HG02798 (cell line): ENCODE results near the gene CEP97.
"Not testable (repeated sequence)": the region's sequence is repeated elsewhere in the genome, so short reads cannot be mapped to it uniquely, and the experiment has no call there.

Experiments used
- ATAC-seq: cut with Tn5 transposase; IDR thresholded peaks from one replicate; pipeline ENCODE4 v1.9.1; 2021; ENCODE audit warnings: mild to moderate bottlenecking; ENCODE audit not compliant: unreplicated experiment, poor library complexity

Gene CEP97

DNA sequence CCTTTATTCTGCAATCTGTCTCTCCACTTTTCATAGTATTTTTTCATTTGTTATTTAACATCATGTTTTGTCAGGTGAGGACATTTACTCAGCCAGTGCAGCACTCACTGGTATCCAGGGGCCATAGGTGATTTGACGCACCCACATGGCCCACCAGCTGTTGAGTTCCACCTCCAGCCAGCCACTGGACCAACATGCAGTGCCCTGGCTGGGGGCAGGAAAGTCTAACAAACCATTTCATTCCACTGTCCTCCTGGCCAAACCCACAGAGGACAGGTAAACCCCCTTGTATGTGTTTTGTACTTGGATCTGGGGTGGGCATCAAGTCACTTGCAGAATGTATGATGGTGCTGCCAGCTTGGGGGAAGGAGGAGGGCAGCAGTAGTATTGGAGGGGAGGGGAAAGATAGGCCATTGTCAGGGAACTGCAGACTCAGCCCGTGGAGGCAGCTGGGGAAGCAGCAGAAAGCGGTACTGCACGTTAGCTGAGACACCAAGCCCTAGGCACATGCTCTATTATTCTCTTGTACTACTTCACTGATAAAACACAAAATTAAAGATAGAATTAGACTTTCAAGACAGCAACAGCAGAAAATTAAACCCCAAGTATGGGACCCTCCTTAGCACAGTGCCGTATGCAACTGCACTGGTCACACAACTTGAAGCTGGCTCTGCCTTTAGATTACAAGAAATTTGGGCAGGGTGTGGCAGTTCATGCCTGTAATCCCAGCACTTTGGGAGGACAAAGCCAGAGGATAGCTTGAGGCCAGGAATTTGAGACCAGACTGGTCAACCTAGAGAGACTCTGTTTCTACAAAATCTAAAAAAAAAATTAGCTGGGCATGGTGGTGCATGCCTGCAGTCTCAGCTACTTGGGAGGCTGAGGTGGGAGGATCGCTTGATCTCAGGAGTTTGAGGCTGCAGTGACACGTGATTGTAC is 22.4 kb upstream of the CEP97 start:
- ATAC-seq: no peak

- no peak for ATAC-seq
These were observed 21.7 kb upstream of the CEP97 start for GRCh38 chr3:101702726-101703125.

DNA sequence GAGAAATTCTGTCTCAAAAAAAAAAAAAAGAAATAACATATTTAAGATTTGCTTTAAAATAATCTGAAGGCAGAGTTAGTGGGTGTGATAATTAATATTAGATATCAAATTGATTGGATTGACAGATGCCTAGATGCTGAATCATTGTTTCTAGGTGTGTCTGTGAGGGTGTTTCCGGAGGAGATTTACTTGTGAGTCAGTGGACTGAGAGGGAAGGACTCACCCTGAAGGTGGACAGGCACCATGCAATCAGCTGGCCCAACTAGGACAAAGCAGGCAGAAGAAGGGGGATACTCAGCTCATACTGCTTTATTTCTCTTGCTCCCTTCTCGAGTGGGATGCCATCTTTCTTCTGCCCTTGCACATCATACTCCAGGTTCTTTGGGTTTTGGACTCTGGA is 21.2 kb upstream of the CEP97 start:
- no peak for ATAC-seq

- not testable (repeated sequence) for ATAC-seq
These were observed 19.8 kb upstream of the CEP97 start for GRCh38 chr3:101704639-101705038.

GRCh38 chr3:101709126-101709525 is 15.3 kb upstream of the CEP97 start:
- no peak for ATAC-seq

GRCh38 chr3:101718455-101718854 is 6.0 kb upstream of the CEP97 start:
- ATAC-seq: no peak

- ATAC-seq: no peak
These were observed 4.7 kb upstream of the CEP97 start for GRCh38 chr3:101719604-101720185.

DNA sequence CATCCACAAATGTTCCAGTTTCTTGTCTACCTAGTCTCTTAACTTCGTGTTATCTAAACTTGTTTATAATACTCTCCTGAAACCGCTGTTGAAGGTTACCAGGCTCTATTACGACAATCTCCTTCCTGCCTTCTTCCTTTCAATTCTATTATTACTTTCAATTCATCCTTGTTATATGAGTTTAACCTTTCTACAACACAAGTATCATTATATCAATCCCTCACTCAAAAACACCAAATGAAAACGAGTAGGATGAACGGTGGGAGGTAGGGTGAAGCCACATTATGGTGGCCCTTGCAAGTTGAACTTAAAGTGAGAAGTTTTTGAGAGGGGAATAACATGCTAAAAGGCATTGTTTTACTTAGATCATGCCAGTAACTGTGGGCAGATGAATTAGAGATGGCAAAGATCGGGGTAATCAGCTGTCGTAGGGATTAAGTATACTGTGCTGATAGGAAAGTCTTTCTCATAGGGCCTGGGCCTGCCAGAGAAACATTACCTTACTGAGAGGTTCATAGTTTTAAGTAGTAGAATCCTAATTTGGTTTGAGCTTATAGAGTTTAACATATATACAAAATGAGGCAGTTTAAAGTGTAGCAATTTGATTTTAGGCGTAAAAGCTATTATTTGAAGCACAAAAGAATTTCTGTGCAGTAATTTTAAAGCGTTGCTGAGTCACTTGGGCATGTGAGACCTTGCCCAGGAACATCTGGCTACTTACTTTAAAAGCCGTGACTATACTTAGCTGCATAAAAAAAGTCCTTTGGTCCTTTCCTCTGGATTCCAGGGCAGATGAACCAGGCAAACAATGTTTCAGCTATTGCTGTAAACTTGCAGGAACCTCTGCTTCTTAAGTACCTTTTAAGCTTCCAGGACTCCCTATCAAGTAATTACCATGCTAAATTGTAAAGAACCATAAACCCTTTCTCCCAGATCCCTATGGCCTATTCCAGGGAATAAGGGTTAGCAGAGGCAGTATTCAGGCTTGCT is 3.3 kb upstream of the CEP97 start:
- ATAC-seq: no peak

DNA sequence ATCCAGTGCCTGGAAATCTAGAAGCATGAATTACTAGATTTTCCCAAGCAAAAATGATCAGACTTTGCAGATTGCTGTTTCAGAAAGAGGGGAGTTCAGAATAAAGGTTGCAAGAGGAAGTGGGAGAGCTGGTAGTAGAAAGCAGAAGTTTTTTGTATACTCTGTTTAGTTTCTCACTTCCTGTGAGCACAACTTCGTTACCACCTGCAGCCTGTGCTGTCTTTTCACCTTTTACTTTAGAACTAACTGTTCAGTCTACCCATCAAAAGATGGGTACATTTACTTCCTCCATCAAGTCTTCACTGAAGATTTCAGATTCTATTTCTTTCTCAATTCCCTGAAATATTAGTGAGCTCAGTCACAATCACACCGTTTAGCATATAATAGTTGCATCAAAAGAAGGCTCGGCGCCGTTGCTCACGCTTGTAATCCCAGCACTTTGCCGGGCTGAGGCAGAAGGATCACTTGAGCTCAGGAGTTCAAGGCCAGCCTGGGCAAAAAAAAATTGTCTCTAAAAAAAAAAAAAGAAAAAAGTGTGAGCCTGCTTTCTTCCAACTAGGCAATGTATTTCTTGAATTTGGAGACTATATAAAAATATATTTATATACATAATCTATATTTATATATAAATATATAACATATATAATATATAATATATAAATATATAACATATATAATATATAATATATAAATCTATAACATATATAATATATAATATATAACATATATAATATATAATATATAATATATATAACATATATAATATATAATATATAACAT is 1.8 kb upstream of the CEP97 start:
- peak; percentile 54 for ATAC-seq

DNA sequence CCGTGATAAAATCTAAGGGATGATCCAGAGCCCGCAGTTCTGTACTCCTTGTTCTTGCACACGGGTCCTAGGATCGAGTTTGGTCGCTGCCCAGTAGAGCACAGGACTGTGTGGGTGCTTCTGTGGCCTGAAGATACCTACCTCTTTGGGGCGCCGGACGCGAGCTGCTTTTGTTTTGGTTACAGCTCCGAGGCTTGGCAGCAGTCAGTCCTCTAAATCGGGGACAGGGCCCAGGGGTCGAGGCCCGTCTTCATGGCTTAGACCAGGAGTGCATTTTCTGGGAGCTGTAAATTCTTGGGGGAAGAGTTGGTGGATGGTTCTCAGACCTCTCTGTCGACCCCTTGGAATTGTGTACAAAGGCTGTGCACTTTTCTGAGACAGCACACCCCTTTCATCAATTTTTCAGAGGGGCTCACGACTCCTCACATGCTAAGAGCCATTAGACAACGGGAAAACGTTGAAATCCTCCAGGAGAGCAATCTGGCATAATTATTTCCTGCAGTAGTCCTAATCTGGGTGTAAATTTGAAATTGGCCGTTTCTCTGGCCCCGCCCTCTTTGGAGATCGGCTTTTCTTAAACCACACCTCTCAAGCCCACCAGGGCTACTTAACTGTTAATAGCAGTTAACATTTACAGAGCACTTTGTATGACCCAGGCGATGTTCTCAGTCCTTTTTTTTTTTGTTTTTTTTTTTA is 928 bp downstream of the CEP97 start:
- ATAC-seq: peak; percentile 17

- ATAC-seq: no peak
These were observed 1.5 kb downstream of the CEP97 start for GRCh38 chr3:101725890-101726275.

GRCh38 chr3:101729586-101729985 is 5.2 kb downstream of the CEP97 start:
- ATAC-seq: no peak

DNA sequence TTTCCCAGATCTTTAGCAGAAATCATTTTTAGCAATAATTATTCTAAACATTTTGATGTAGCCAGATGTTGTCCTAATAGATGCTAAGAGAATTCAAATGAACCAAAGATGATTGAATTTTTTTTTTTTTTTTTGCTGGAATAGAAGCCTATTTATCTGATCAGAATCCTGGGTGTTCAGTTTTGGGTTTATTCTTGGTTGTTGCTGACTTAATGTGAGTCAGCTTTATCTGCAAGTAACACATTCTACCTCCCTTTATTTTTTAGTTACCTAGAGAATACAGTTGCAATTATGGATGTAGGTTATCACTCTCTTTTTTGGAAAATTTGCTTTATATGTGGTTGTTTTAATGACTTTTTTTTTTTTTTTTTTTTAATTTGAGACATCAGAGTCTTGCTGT is 6.4 kb downstream of the CEP97 start:
- ATAC-seq: no peak

- ATAC-seq: no peak
These were observed 7.8 kb downstream of the CEP97 start for GRCh38 chr3:101732240-101732641.

- ATAC-seq: no peak
These were observed 11.4 kb downstream of the CEP97 start for GRCh38 chr3:101735833-101736232.

DNA sequence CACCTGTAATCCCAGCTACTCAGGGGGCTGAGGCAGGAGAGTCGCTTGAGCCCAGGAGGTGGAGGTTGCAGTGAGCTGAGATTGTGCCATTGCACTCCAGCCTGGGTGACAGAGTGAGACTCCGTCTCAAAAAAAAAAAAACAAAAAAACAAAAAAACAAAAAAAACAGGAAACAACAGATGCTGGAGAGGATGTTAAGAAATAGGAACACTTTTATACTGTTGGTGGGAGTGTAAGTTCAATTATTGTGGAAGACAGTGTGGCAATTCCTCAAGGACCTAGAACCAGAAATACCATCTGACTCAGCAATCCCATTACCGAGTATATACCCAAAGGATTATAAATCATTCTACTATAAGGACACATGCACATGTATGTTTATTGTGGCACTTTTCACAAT is 17.5 kb downstream of the CEP97 start:
- ATAC-seq: not testable (repeated sequence)

DNA sequence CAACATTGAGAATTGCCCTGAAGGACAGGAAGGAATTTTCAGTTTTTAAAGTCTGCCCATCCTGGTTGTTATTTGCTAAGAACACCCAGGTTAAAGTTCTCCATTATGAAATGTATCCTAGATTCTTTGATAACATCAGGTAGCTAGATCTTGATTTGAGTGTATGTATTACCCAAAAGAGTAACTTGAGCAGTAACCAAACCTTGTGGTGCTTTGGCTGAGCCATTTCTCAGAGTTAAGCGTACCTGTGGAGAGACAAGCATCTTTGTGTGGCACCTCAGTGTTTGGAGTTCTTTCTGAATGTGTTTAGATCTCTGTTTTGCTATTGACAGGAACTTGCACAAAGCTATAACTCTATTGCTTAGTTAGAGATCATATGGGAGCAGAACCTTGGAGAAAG is 20.4 kb downstream of the CEP97 start:
- no peak for ATAC-seq

DNA sequence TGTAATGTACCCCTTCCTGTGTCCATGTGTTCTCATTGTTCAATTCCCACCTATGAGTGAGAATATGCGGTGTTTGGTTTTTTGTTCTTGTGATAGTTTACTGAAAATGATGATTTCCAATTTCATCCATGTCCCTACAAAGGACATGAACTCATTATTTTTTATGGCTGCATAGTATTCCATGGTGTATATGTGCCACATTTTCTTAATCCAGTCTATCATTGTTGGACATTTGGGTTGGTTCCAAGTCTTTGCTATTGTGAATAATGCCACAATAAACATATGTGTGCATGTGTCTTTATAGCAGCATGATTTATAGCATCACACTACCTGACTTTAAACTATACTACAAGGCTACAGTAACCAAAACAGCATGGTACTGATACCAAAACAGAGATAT is 21.5 kb downstream of the CEP97 start:
- ATAC-seq: not testable (repeated sequence)

DNA sequence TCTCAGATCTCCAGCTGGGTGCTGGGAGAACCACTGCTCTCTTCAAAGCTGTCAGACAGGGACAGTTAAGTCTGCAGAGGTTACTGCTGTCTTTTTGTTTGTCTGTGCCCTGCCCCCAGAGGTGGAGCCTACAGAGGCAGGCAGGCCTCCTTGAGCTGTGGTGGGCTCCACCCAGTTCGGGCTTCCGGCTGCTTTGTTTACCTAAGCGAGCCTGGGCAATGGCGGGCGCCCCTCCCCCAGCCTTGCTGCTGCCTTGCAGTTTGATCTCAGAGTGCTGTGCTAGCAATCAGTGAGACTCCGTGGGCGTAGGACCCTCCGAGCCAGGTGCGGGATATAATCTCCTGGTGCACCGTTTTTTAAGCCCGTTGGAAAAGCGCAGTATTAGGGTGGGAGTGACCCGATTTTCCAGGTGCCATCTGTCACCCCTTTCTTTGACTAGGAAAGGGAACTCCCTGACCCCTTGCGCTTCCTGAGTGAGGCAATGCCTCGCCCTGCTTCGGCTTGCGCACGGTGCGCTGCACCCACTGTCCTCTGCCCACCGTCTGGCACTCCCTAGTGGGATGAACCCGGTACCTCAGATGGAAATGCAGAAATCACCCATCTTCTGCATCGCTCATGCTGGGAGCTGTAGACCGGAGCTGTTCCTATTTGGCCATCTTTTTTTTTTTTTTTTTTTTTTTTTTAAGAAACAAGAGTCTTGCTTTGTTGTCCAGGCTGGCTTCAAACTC is 29.1 kb downstream of the CEP97 start:
- not testable (repeated sequence) for ATAC-seq
